Neural cell (in vitro differentiated cells): ENCODE measurements around the gene ZNF532. TPM values are rescaled to one million over a fixed set of nuclear protein-coding genes. Genes with fewer than 3 reads are reported as not detected.

Experiments used
- H2AFZ ChIP-seq: fragments of 200-600, 300-800 bp; sonication (generic), shearing (Covaris generic); 2 replicates; pipeline ENCODE4 v1.6.0; 2014; ENCODE audit warnings: low read depth, mild to moderate bottlenecking, antibody characterized with exemption, low read length, moderate library complexity
- H3F3A ChIP-seq: fragments of 200-600 bp; shearing (Covaris generic); 2 replicates; pipeline ENCODE4 v1.6.1; 2016; ENCODE audit warnings: mild to moderate bottlenecking, moderate library complexity, mixed read lengths, antibody characterized with exemption, low read length; ENCODE audit not compliant: insufficient read depth, poor library complexity, severe bottlenecking
- H3K27ac ChIP-seq: fragments of 200-600, 300-800 bp; sonication (generic), shearing (Covaris generic); 2 replicates; pipeline ENCODE4 v1.5.1; 2014; ENCODE audit warnings: mild to moderate bottlenecking, low read length, moderate library complexity
- H3K27me3 ChIP-seq: fragments of 300-800, 200-600 bp; sonication (generic), shearing (Covaris generic); 2 replicates; pipeline ENCODE4 v1.6.0; 2014; ENCODE audit warnings: mild to moderate bottlenecking, low read depth, low read length, moderate library complexity; ENCODE audit not compliant: insufficient read depth
- H3K36me3 ChIP-seq: fragments of 300-800, 200-600 bp; sonication (generic), shearing (Covaris generic); 2 replicates; pipeline ENCODE4 v1.5.1; 2014; ENCODE audit warnings: mild to moderate bottlenecking, antibody characterized with exemption, low read length, moderate library complexity; ENCODE audit not compliant: insufficient read depth
- H3K4me2 ChIP-seq: fragments of 300-800, 200-600 bp; sonication (generic), shearing (Covaris generic); 2 replicates; pipeline ENCODE4 v1.6.0; 2014; ENCODE audit warnings: mild to moderate bottlenecking, low read length
- H3K4me3 ChIP-seq: fragments of 300-800, 200-600 bp; sonication (generic), shearing (Covaris generic); 2 replicates; pipeline ENCODE4 v1.5.1; 2014; ENCODE audit warnings: mild to moderate bottlenecking, low read length, moderate library complexity
- H3K79me2 ChIP-seq: fragments of 200-600 bp; shearing (Covaris generic); replicated peaks from 2 replicates; pipeline ENCODE4 v1.6.0; 2014; ENCODE audit warnings: mild to moderate bottlenecking, low read length, moderate library complexity; ENCODE audit not compliant: insufficient read depth
- H3K9ac ChIP-seq: fragments of 300-800, 200-600 bp; sonication (generic), shearing (Covaris generic); 2 replicates; pipeline ENCODE4 v1.6.1; 2016; ENCODE audit warnings: mild to moderate bottlenecking, low read length, mixed read lengths
- H3K9me2 ChIP-seq: fragments of 200-600 bp; shearing (Covaris generic); 2 replicates; pipeline ENCODE4 v1.6.1; 2016; ENCODE audit warnings: mild to moderate bottlenecking, low read length, mixed read lengths; ENCODE audit not compliant: insufficient read depth
- H3K9me3 ChIP-seq: fragments of 200-600, 300-800 bp; sonication (generic), shearing (Covaris generic); 2 replicates; pipeline ENCODE4 v1.6.1; 2016; ENCODE audit warnings: mild to moderate bottlenecking, mixed run types, low read length, moderate library complexity, mixed read lengths
- H4K20me1 ChIP-seq: fragments of 200-600 bp; shearing (Covaris generic); 2 replicates; pipeline ENCODE4 v1.6.1; 2016; ENCODE audit warnings: mild to moderate bottlenecking, mixed run types; ENCODE audit not compliant: insufficient read depth
- EP300 ChIP-seq: fragments of 450-650 bp; conservative IDR thresholded peaks from 2 replicates; pipeline ENCODE4 v1.6.1; 2014; ENCODE audit warnings: antibody characterized with exemption, mild to moderate bottlenecking, moderate library complexity; ENCODE audit not compliant: poor library complexity, severe bottlenecking
- EZH2 ChIP-seq: fragments of 200-600, 300-800 bp; shearing (Covaris generic), sonication (generic); IDR thresholded peaks from 2 replicates; pipeline ENCODE4 v1.6.1; 2014; ENCODE audit warnings: antibody characterized with exemption, low read length, borderline replicate concordance, mild to moderate bottlenecking; ENCODE audit not compliant: insufficient read depth, poor library complexity, severe bottlenecking
- MXI1 ChIP-seq: fragments of 450-650 bp; conservative IDR thresholded peaks from 2 replicates; pipeline ENCODE4 v1.6.1; 2014; ENCODE audit warnings: antibody characterized with exemption, mild to moderate bottlenecking; ENCODE audit not compliant: poor library complexity, severe bottlenecking
- POLR2AphosphoS5 ChIP-seq: IDR thresholded peaks from 2 replicates; pipeline ENCODE4 v1.6.1; 2012
- RAD21 ChIP-seq: fragments of 450-650 bp; conservative IDR thresholded peaks from 2 replicates; pipeline ENCODE4 v1.6.1; 2014; ENCODE audit warnings: antibody characterized with exemption, mild to moderate bottlenecking, moderate library complexity
- SMC3 ChIP-seq: fragments of 450-650 bp; conservative IDR thresholded peaks from 2 replicates; pipeline ENCODE4 v1.6.1; 2014; ENCODE audit warnings: antibody characterized with exemption, mild to moderate bottlenecking, moderate library complexity; ENCODE audit not compliant: poor library complexity
- TAF1 ChIP-seq: IDR thresholded peaks from 2 replicates; pipeline ENCODE4 v1.6.1; 2012; ENCODE audit warnings: low read depth
- polyA plus RNA-seq: library from polyadenylated mRNA; depleted of rRNA; stranded (reverse); fragments of >200 nt; gene quantifications from 2 replicates; pipeline ENCODE4 v1.2.3, GENCODE V29; 2014
- TF ChIP-seq, protein P1 (sequence below): fragments of 450-650 bp; IDR thresholded peaks from 2 replicates; pipeline ENCODE4 v1.5.1; 2014; ENCODE audit warnings: antibody characterized with exemption, mild to moderate bottlenecking, moderate library complexity; ENCODE audit not compliant: poor library complexity, severe bottlenecking
- TF ChIP-seq, protein P2 (sequence below): IDR thresholded peaks from 2 replicates; pipeline ENCODE4 v1.6.1; 2012; ENCODE audit warnings: borderline replicate concordance

ZNF532 gene
- polyA plus RNA-seq, 1 donor from 2014 or later = 119 TPM

DNA sequence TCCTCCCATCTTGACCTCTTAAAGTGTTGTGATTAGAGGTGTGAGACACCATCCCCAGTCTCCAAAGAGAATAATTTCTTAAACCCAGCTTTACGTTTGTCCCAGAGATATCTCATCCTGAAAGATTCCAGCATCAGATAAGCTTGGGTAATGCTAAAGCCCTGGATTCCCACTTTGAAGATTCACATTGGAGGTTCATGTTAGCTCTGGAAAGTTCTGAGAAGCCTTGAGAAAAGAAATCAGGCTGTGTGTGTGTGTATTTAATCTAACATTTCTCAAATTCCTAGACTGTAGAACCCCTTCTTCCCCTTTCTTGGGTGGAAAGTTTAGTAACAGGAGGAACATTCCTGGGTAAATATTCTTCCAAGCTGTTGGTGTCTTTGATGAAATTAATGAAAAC lies 18.0 kb downstream of the ZNF532 start:
- Histone ChIP-seq H3K27me3 (no peaks in the 10 kb centered on the region), H3K36me3 (peaks cover under 1% of the 10 kb centered on the region), H3K9me3 (no peaks in the 10 kb centered on the region), H3K9ac (no peak overlapping the region), H4K20me1 (peaks cover 25% of the 10 kb centered on the region), H3K4me2 (no peak overlapping the region), H3F3A (no peaks in the 10 kb centered on the region), H3K79me2 (peaks cover 96% of the 10 kb centered on the region), H3K9me2 (no peaks in the 10 kb centered on the region), H3K27ac (no peak overlapping the region), H2AFZ (no peak overlapping the region), H3K4me3 (no peak overlapping the region)
- no peak for TF ChIP-seq TAF1
- TF ChIP-seq MXI1 = no peak
- TF ChIP-seq, protein P1, sequence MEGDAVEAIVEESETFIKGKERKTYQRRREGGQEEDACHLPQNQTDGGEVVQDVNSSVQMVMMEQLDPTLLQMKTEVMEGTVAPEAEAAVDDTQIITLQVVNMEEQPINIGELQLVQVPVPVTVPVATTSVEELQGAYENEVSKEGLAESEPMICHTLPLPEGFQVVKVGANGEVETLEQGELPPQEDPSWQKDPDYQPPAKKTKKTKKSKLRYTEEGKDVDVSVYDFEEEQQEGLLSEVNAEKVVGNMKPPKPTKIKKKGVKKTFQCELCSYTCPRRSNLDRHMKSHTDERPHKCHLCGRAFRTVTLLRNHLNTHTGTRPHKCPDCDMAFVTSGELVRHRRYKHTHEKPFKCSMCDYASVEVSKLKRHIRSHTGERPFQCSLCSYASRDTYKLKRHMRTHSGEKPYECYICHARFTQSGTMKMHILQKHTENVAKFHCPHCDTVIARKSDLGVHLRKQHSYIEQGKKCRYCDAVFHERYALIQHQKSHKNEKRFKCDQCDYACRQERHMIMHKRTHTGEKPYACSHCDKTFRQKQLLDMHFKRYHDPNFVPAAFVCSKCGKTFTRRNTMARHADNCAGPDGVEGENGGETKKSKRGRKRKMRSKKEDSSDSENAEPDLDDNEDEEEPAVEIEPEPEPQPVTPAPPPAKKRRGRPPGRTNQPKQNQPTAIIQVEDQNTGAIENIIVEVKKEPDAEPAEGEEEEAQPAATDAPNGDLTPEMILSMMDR = no peak
- TF ChIP-seq EP300 = no peak
- TF ChIP-seq, protein P2, sequence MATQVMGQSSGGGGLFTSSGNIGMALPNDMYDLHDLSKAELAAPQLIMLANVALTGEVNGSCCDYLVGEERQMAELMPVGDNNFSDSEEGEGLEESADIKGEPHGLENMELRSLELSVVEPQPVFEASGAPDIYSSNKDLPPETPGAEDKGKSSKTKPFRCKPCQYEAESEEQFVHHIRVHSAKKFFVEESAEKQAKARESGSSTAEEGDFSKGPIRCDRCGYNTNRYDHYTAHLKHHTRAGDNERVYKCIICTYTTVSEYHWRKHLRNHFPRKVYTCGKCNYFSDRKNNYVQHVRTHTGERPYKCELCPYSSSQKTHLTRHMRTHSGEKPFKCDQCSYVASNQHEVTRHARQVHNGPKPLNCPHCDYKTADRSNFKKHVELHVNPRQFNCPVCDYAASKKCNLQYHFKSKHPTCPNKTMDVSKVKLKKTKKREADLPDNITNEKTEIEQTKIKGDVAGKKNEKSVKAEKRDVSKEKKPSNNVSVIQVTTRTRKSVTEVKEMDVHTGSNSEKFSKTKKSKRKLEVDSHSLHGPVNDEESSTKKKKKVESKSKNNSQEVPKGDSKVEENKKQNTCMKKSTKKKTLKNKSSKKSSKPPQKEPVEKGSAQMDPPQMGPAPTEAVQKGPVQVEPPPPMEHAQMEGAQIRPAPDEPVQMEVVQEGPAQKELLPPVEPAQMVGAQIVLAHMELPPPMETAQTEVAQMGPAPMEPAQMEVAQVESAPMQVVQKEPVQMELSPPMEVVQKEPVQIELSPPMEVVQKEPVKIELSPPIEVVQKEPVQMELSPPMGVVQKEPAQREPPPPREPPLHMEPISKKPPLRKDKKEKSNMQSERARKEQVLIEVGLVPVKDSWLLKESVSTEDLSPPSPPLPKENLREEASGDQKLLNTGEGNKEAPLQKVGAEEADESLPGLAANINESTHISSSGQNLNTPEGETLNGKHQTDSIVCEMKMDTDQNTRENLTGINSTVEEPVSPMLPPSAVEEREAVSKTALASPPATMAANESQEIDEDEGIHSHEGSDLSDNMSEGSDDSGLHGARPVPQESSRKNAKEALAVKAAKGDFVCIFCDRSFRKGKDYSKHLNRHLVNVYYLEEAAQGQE = no peak
- TF ChIP-seq SMC3 = no peak
- TF ChIP-seq POLR2AphosphoS5 = no peak
- TF ChIP-seq RAD21 = no peak
- TF ChIP-seq EZH2 = no peak

DNA sequence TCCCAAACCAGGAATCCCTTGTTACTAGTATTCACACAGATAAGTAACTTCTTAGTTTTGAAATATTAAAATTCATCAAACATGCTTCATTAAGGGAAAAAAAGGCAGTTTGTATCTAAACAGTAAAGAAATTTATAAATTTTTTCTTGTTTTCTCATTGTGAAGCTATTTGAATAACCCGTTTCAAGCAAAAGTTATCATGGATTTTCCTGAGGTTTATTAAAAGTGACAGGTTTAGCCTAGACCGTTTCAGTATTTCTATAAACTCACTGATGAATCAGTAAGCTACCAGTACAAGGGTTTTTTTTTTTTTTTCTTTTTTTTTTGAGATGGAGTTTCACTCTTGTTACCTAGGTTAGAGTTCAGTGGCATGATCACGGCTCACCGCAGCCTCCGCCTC lies 20.0 kb downstream of the ZNF532 start:
- H3K79me2 ChIP-seq = peaks cover 87% of the 10 kb centered on the region

More for the DNA sequence above, 20.0 kb downstream of the ZNF532 start:
- no peaks in the 10 kb centered on the region for H3K9me2 ChIP-seq
- H3K27ac ChIP-seq = no peak overlapping the region
- H3K36me3 ChIP-seq = no peaks in the 10 kb centered on the region
- no peaks in the 10 kb centered on the region for H3K9me3 ChIP-seq
- H4K20me1 ChIP-seq = peaks cover 24% of the 10 kb centered on the region
- no peaks in the 10 kb centered on the region for H3F3A ChIP-seq
- H2AFZ ChIP-seq = no peak overlapping the region
- H3K4me3 ChIP-seq = no peak overlapping the region
- H3K4me2 ChIP-seq = no peak overlapping the region
- H3K9ac ChIP-seq = no peak overlapping the region
- TF ChIP-seq RAD21 = no peak
- no peak for TF ChIP-seq TAF1
- TF ChIP-seq, protein P2 = no peak
- TF ChIP-seq POLR2AphosphoS5 = no peak
- no peak for TF ChIP-seq SMC3
- TF ChIP-seq MXI1 = no peak
- no peak for TF ChIP-seq EP300
- TF ChIP-seq, protein P1 = no peak
- no peak for TF ChIP-seq EZH2
- no peaks in the 10 kb centered on the region for H3K27me3 ChIP-seq
